ENCODE measurements around the gene HERC3.
A peak's percentile ranks its signal among the peaks of the same experiment; 100 is the strongest.

The HERC3 gene

GRCh38 chr4:88643932-88644331 lies 51.7 kb downstream of the HERC3 start:
- peaks cover 20% of the 10 kb centered on the region for H3K4me1 ChIP-seq (ENCODE audit: control insufficient read depth, low read depth, low read length)
- H3K9ac ChIP-seq (ENCODE audit: low read length) = no peak overlapping the region
- H3K27me3 ChIP-seq (ENCODE audit: control insufficient read depth, insufficient read depth, low read length) = no peaks in the 10 kb centered on the region
- H3K4me3 ChIP-seq (ENCODE audit: low read length) = no peak overlapping the region
- H3K9me3 ChIP-seq (ENCODE audit: control insufficient read depth, low read depth, low read length) = no peaks in the 10 kb centered on the region
- H3K27ac ChIP-seq (ENCODE audit: low read length) = no peak overlapping the region
- H3K36me3 ChIP-seq (ENCODE audit: control insufficient read depth, low read depth, low read length) = no peaks in the 10 kb centered on the region

- H3K27me3 ChIP-seq (ENCODE audit: control insufficient read depth, insufficient read depth, low read length) = no peaks in the 10 kb centered on the region
- H3K4me3 ChIP-seq (ENCODE audit: low read length) = no peak overlapping the region
- H3K4me1 ChIP-seq (ENCODE audit: control insufficient read depth, low read depth, low read length) = peaks cover 20% of the 10 kb centered on the region
- no peaks in the 10 kb centered on the region for H3K9me3 ChIP-seq (ENCODE audit: control insufficient read depth, low read depth, low read length)
- no peaks in the 10 kb centered on the region for H3K36me3 ChIP-seq (ENCODE audit: control insufficient read depth, low read depth, low read length)
- H3K9ac ChIP-seq (ENCODE audit: low read length) = no peak overlapping the region
- no peak overlapping the region for H3K27ac ChIP-seq (ENCODE audit: low read length)
Measured at GRCh38 chr4:88645994-88646393, 53.7 kb downstream of the HERC3 start.

- no peak overlapping the region for H3K27ac ChIP-seq (ENCODE audit: low read length)
- no peaks in the 10 kb centered on the region for H3K9me3 ChIP-seq (ENCODE audit: control insufficient read depth, low read depth, low read length)
- peaks cover 20% of the 10 kb centered on the region for H3K4me1 ChIP-seq (ENCODE audit: control insufficient read depth, low read depth, low read length)
- no peak overlapping the region for H3K9ac ChIP-seq (ENCODE audit: low read length)
- H3K36me3 ChIP-seq (ENCODE audit: control insufficient read depth, low read depth, low read length) = no peaks in the 10 kb centered on the region
- peak overlapping the region; percentile 12 for H3K4me3 ChIP-seq (ENCODE audit: low read length)
- H3K27me3 ChIP-seq (ENCODE audit: control insufficient read depth, insufficient read depth, low read length) = no peaks in the 10 kb centered on the region
Measured at GRCh38 chr4:88646528-88647280, 54.4 kb downstream of the HERC3 start.

GRCh38 chr4:88649716-88650115 lies 57.4 kb downstream of the HERC3 start:
- no peaks in the 10 kb centered on the region for H3K36me3 ChIP-seq (ENCODE audit: control insufficient read depth, low read depth, low read length)
- H3K27ac ChIP-seq (ENCODE audit: low read length) = no peak overlapping the region
- H3K27me3 ChIP-seq (ENCODE audit: control insufficient read depth, insufficient read depth, low read length) = no peaks in the 10 kb centered on the region
- no peak overlapping the region for H3K9ac ChIP-seq (ENCODE audit: low read length)
- H3K4me3 ChIP-seq (ENCODE audit: low read length) = no peak overlapping the region
- peaks cover 20% of the 10 kb centered on the region for H3K4me1 ChIP-seq (ENCODE audit: control insufficient read depth, low read depth, low read length)
- H3K9me3 ChIP-seq (ENCODE audit: control insufficient read depth, low read depth, low read length) = no peaks in the 10 kb centered on the region

GRCh38 chr4:88653371-88653946 lies 61.2 kb downstream of the HERC3 start:
- H3K27ac ChIP-seq (ENCODE audit: low read length) = no peak overlapping the region
- H3K4me1 ChIP-seq (ENCODE audit: control insufficient read depth, low read depth, low read length) = no peaks in the 10 kb centered on the region
- H3K9ac ChIP-seq (ENCODE audit: low read length) = no peak overlapping the region
- no peak overlapping the region for H3K4me3 ChIP-seq (ENCODE audit: low read length)
- no peaks in the 10 kb centered on the region for H3K9me3 ChIP-seq (ENCODE audit: control insufficient read depth, low read depth, low read length)
- no peaks in the 10 kb centered on the region for H3K27me3 ChIP-seq (ENCODE audit: control insufficient read depth, insufficient read depth, low read length)
- no peaks in the 10 kb centered on the region for H3K36me3 ChIP-seq (ENCODE audit: control insufficient read depth, low read depth, low read length)

- no peaks in the 10 kb centered on the region for H3K36me3 ChIP-seq (ENCODE audit: control insufficient read depth, low read depth, low read length)
- no peaks in the 10 kb centered on the region for H3K9me3 ChIP-seq (ENCODE audit: control insufficient read depth, low read depth, low read length)
- H3K27me3 ChIP-seq (ENCODE audit: control insufficient read depth, insufficient read depth, low read length) = no peaks in the 10 kb centered on the region
- no peak overlapping the region for H3K9ac ChIP-seq (ENCODE audit: low read length)
- H3K4me1 ChIP-seq (ENCODE audit: control insufficient read depth, low read depth, low read length) = no peaks in the 10 kb centered on the region
- no peak overlapping the region for H3K4me3 ChIP-seq (ENCODE audit: low read length)
- H3K27ac ChIP-seq (ENCODE audit: low read length) = no peak overlapping the region
Measured at GRCh38 chr4:88655226-88655625, 62.9 kb downstream of the HERC3 start.

- Histone ChIP-seq H3K4me1 (ENCODE audit: control insufficient read depth, low read depth, low read length) (no peaks in the 10 kb centered on the region), H3K27ac (ENCODE audit: low read length) (no peak overlapping the region), H3K36me3 (ENCODE audit: control insufficient read depth, low read depth, low read length) (no peaks in the 10 kb centered on the region), H3K27me3 (ENCODE audit: control insufficient read depth, insufficient read depth, low read length) (no peaks in the 10 kb centered on the region), H3K9ac (ENCODE audit: low read length) (no peak overlapping the region), H3K9me3 (ENCODE audit: control insufficient read depth, low read depth, low read length) (no peaks in the 10 kb centered on the region), H3K4me3 (ENCODE audit: low read length) (no peak overlapping the region)
Measured at GRCh38 chr4:88659055-88659889, 67.0 kb downstream of the HERC3 start.

GRCh38 chr4:88659890-88660208 lies 67.6 kb downstream of the HERC3 start:
- Histone ChIP-seq H3K4me1 (ENCODE audit: control insufficient read depth, low read depth, low read length) (no peaks in the 10 kb centered on the region), H3K4me3 (ENCODE audit: low read length) (no peak overlapping the region), H3K27me3 (ENCODE audit: control insufficient read depth, insufficient read depth, low read length) (no peaks in the 10 kb centered on the region), H3K27ac (ENCODE audit: low read length) (no peak overlapping the region), H3K36me3 (ENCODE audit: control insufficient read depth, low read depth, low read length) (no peaks in the 10 kb centered on the region), H3K9ac (ENCODE audit: low read length) (no peak overlapping the region), H3K9me3 (ENCODE audit: control insufficient read depth, low read depth, low read length) (no peaks in the 10 kb centered on the region)

GRCh38 chr4:88660446-88661294 lies 68.4 kb downstream of the HERC3 start:
- H3K27me3 ChIP-seq (ENCODE audit: control insufficient read depth, insufficient read depth, low read length) = no peaks in the 10 kb centered on the region
- no peak overlapping the region for H3K4me3 ChIP-seq (ENCODE audit: low read length)
- no peaks in the 10 kb centered on the region for H3K4me1 ChIP-seq (ENCODE audit: control insufficient read depth, low read depth, low read length)
- H3K27ac ChIP-seq (ENCODE audit: low read length) = no peak overlapping the region
- no peak overlapping the region for H3K9ac ChIP-seq (ENCODE audit: low read length)
- H3K9me3 ChIP-seq (ENCODE audit: control insufficient read depth, low read depth, low read length) = no peaks in the 10 kb centered on the region
- no peaks in the 10 kb centered on the region for H3K36me3 ChIP-seq (ENCODE audit: control insufficient read depth, low read depth, low read length)

- no peaks in the 10 kb centered on the region for H3K36me3 ChIP-seq (ENCODE audit: control insufficient read depth, low read depth, low read length)
- H3K27me3 ChIP-seq (ENCODE audit: control insufficient read depth, insufficient read depth, low read length) = no peaks in the 10 kb centered on the region
- H3K27ac ChIP-seq (ENCODE audit: low read length) = no peak overlapping the region
Measured at GRCh38 chr4:88661739-88662138, 69.5 kb downstream of the HERC3 start.

GRCh38 chr4:88672987-88673386 lies 80.7 kb downstream of the HERC3 start:
- Histone ChIP-seq H3K4me3 (ENCODE audit: low read length) (no peak overlapping the region), H3K27ac (ENCODE audit: low read length) (no peak overlapping the region), H3K36me3 (ENCODE audit: control insufficient read depth, low read depth, low read length) (no peaks in the 10 kb centered on the region), H3K9ac (ENCODE audit: low read length) (no peak overlapping the region), H3K27me3 (ENCODE audit: control insufficient read depth, insufficient read depth, low read length) (no peaks in the 10 kb centered on the region), H3K9me3 (ENCODE audit: control insufficient read depth, low read depth, low read length) (no peaks in the 10 kb centered on the region), H3K4me1 (ENCODE audit: control insufficient read depth, low read depth, low read length) (no peaks in the 10 kb centered on the region)

More at GRCh38 chr4:88661739-88662138, 69.5 kb downstream of the HERC3 start:
- Histone ChIP-seq H3K9ac (ENCODE audit: low read length) (no peak overlapping the region), H3K4me1 (ENCODE audit: control insufficient read depth, low read depth, low read length) (no peaks in the 10 kb centered on the region), H3K4me3 (ENCODE audit: low read length) (no peak overlapping the region), H3K9me3 (ENCODE audit: control insufficient read depth, low read depth, low read length) (no peaks in the 10 kb centered on the region)
